HCT116 (cell line): ENCODE data around the gene P2RX1. TPM values are rescaled to one million over a fixed set of nuclear protein-coding genes. Genes with fewer than 3 reads are reported as not detected.

ENCODE experiments used
- ATAC-seq: fragments of 200-7000 bp; cut with Tn5 transposase; 2 replicates; pipeline ENCODE4 v1.9.1; 2020; ENCODE audit warnings: mild to moderate bottlenecking, moderate library complexity
- BruUV-seq: library from RNA; stranded (reverse); fragments of 400-500 nt; replicated peaks from 2 replicates; lab custom pipeline; 2021; lab: Mats Ljungman, UMichigan
- CTCF ChIA-PET: fragments of 300-600 bp; sonication (Branson Sonifier 250); formaldehyde crosslinking; loops from one replicate; lab custom pipeline; 2021; ENCODE audit warnings: antibody characterized with exemption; lab: Charles Lee
- POLR2A ChIA-PET: fragments of 300-600, 350-600 bp; sonication (Branson Sonifier 250); formaldehyde crosslinking; loops from one replicate; lab custom pipeline; 2021; ENCODE audit warnings: antibody characterized with exemption; lab: Charles Lee
- RAD21 ChIA-PET, 2 experiments: fragments of 300-600 bp; sonication (Branson Sonifier 250); formaldehyde crosslinking; loops; one replicate each; lab custom pipeline; 2023; ENCODE audit warnings: low total read pairs in 2 of 2; ENCODE audit not compliant: uncharacterized antibody in 2 of 2, unreplicated experiment in 2 of 2, low non-redundant PET in 1 of 2; lab: Charles Lee
- DNase-seq: peaks from one replicate; pipeline ENCODE4 v3.0.0-alpha.2; 2010; ENCODE audit warnings: low read depth, low spot score
- H2AFZ ChIP-seq: fragments of 200-600 bp; shearing (Covaris generic), sonication (generic); 2 replicates; pipeline ENCODE4 v1.6.1; 2017; ENCODE audit warnings: low read depth, mixed run types, mixed read lengths, antibody characterized with exemption, low read length; ENCODE audit not compliant: poor library complexity, severe bottlenecking
- H3K27ac ChIP-seq: 2 replicates; pipeline ENCODE4 v1.5.1; 2012; ENCODE audit warnings: low read depth, low read length
- H3K27me3 ChIP-seq: fragments of 200-600 bp; sonication (generic); 2 replicates; pipeline ENCODE4 v1.6.1; 2016; ENCODE audit warnings: mixed run types, low read length, mixed read lengths; ENCODE audit not compliant: insufficient read depth
- H3K36me3 ChIP-seq, 2 experiments: fragments of 200-500 bp in 1 of 2; fragments of 200-600 bp in 1 of 2; sonication (Bioruptor generic) in 1 of 2; sonication (generic) in 1 of 2; 2 replicates each; pipeline versions ENCODE4 v1.5.1 to v1.6.1; 2014 to 2016; ENCODE audit warnings: low read length in 2 of 2, inconsistent platforms in 1 of 2, mixed read lengths in 1 of 2, mixed run types in 1 of 2; ENCODE audit not compliant: insufficient read depth in 2 of 2, control insufficient read depth in 1 of 2
- H3K4me1 ChIP-seq, 2 experiments: fragments of 200-600 bp in 1 of 2; sonication (generic) in 1 of 2; 2 replicates each; pipeline versions ENCODE4 v1.5.1 to v1.6.1; 2012 to 2017; ENCODE audit warnings: low read length in 2 of 2, inconsistent platforms in 1 of 2, mild to moderate bottlenecking in 1 of 2, mixed read lengths in 1 of 2, mixed run types in 1 of 2, moderate library complexity in 1 of 2; ENCODE audit not compliant: insufficient read depth in 2 of 2, control insufficient read depth in 1 of 2
- H3K4me2 ChIP-seq: fragments of 200-600 bp; sonication (generic); 2 replicates; pipeline ENCODE4 v1.6.1; 2017; ENCODE audit warnings: mixed run types, low read length, mixed read lengths
- H3K4me3 ChIP-seq, 2 experiments: fragments of 200-600 bp in 1 of 2; sonication (generic) in 1 of 2; replicated peaks in 1 of 2; 2 replicates each; pipeline ENCODE4 v1.5.1; 2011 to 2016; ENCODE audit warnings: low read length in 2 of 2, control low read depth in 1 of 2, low read depth in 1 of 2, mild to moderate bottlenecking in 1 of 2, mixed read lengths in 1 of 2, mixed run types in 1 of 2
- H3K79me2 ChIP-seq: fragments of 200-600 bp; sonication (generic); 2 replicates; pipeline ENCODE4 v1.6.1; 2017; ENCODE audit warnings: mild to moderate bottlenecking, mixed run types, low read length, moderate library complexity, mixed read lengths; ENCODE audit not compliant: insufficient read depth
- H3K9ac ChIP-seq: fragments of 200-600 bp; sonication (generic); 2 replicates; pipeline ENCODE4 v1.6.1; 2016; ENCODE audit warnings: low read length, mixed read lengths
- H3K9me2 ChIP-seq: fragments of 200-600 bp; sonication (generic), shearing (Covaris generic); 2 replicates; pipeline ENCODE4 v1.6.1; 2017; ENCODE audit warnings: mixed run types, mild to moderate bottlenecking, moderate library complexity; ENCODE audit not compliant: insufficient read depth
- H3K9me3 ChIP-seq, 2 experiments: fragments of 200-500 bp in 1 of 2; fragments of 200-600 bp in 1 of 2; sonication (Bioruptor generic) in 1 of 2; sonication (generic) in 1 of 2; 2 replicates each; pipeline ENCODE4 v1.6.1; 2014 to 2017; ENCODE audit warnings: low read length in 2 of 2, mixed read lengths in 2 of 2, inconsistent platforms in 1 of 2, low read depth in 1 of 2, mild to moderate bottlenecking in 1 of 2, mixed run types in 1 of 2, moderate library complexity in 1 of 2; ENCODE audit not compliant: control insufficient read depth in 1 of 2, insufficient read depth in 1 of 2
- H4K20me1 ChIP-seq: fragments of 200-600 bp; sonication (generic), shearing (Covaris generic); 2 replicates; pipeline ENCODE4 v1.6.1; 2017; ENCODE audit warnings: mixed run types, mild to moderate bottlenecking, moderate library complexity; ENCODE audit not compliant: insufficient read depth
- CBX3 ChIP-seq: IDR thresholded peaks from 2 replicates; pipeline ENCODE4 v1.6.1; 2012; ENCODE audit warnings: low read depth
- ELF1 ChIP-seq: IDR thresholded peaks from 2 replicates; pipeline ENCODE4 v1.6.1; 2012; ENCODE audit warnings: low read depth, borderline replicate concordance
- JUND ChIP-seq: IDR thresholded peaks from 2 replicates; pipeline ENCODE4 v1.6.1; 2012
- RAD21 ChIP-seq: IDR thresholded peaks from 2 replicates; pipeline ENCODE4 v1.6.1; 2012; ENCODE audit warnings: low read depth, mild to moderate bottlenecking
- SRF ChIP-seq: IDR thresholded peaks from 2 replicates; pipeline ENCODE4 v1.6.1; 2012; ENCODE audit warnings: low read depth
- ZNF274 ChIP-seq: fragments of 200-500 bp; sonication (Bioruptor generic); IDR thresholded peaks from 2 replicates; pipeline ENCODE4 v1.6.1; 2014; ENCODE audit warnings: mild to moderate bottlenecking, low read depth, low read length, inconsistent platforms
- intact Hi-C: fragments of 100-400 bp; cut with micrococcal nuclease; formaldehyde crosslinking; loops from 2 replicates; pipeline ENCODE4 v1.10.0; 2022
- total RNA-seq: library from RNA; stranded (reverse); gene quantifications from one replicate; pipeline ENCODE4 v1.2.1, GENCODE V29; 2021; ENCODE audit not compliant: unreplicated experiment
- TF ChIP-seq, protein P1 (sequence below), 3 experiments: fragments of 200-600 bp in 1 of 3; sonication (generic) in 1 of 3; IDR thresholded peaks in 2 of 3; conservative IDR thresholded peaks in 1 of 3; 2 replicates each; pipeline ENCODE4 v1.5.1; 2012 to 2017; ENCODE audit warnings: low read depth in 2 of 3, low read length in 2 of 3, antibody characterized with exemption in 1 of 3, borderline replicate concordance in 1 of 3, control low read depth in 1 of 3, mild to moderate bottlenecking in 1 of 3, mixed read lengths in 1 of 3, mixed run types in 1 of 3, moderate library complexity in 1 of 3; ENCODE audit not compliant: insufficient read depth in 1 of 3

Gene P2RX1
- total RNA-seq, 1 experiment from 2014 or later: not detected

DNA sequence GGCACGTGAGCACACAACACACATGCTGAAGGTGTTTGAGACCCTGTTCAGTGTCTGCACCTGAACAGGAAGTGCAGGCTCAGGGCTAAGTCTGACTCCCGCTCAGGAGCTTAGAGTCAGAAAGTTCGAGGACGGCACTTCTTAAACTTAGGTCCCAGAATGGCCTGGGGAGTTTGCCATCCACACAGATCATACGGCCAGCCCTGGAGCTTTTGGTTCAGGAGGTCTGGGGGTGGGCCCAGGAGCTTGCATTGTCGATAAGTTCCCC is 19.4 kb downstream of the P2RX1 start:
- no peak overlapping the region for H2AFZ ChIP-seq
- ATAC-seq (no peak), DNase-seq (no peak)
- H3K27me3 ChIP-seq: no peaks in the 10 kb centered on the region
- H3K4me2 ChIP-seq: no peak overlapping the region
- intact Hi-C loops: no loop called here
- RAD21 ChIA-PET: no interaction called here
- POLR2A ChIA-PET: no interaction called here
- TF ChIP-seq JUND (no peak), ZNF274 (no peak)
- no peak overlapping the region for H3K4me3 ChIP-seq
- H3K27ac ChIP-seq: no peak overlapping the region
- no peaks in the 10 kb centered on the region for H3K9me3 ChIP-seq
- H3K36me3 ChIP-seq: no peaks in the 10 kb centered on the region
- no peaks in the 10 kb centered on the region for H4K20me1 ChIP-seq
- no peaks in the 10 kb centered on the region for H3K9me2 ChIP-seq
- no TSS peak for BruUV-seq
- H3K9ac ChIP-seq: no peak overlapping the region
- peaks cover 14 to 28% of the 10 kb centered on the region in 2 experiments for H3K4me1 ChIP-seq
- CTCF ChIA-PET: interaction anchor here (1.2 kb wide), 1 partner anchor 17 kb away, joined by 3 read pairs; no protein-coding TSS in a partner anchor
- no peaks in the 10 kb centered on the region for H3K79me2 ChIP-seq

DNA sequence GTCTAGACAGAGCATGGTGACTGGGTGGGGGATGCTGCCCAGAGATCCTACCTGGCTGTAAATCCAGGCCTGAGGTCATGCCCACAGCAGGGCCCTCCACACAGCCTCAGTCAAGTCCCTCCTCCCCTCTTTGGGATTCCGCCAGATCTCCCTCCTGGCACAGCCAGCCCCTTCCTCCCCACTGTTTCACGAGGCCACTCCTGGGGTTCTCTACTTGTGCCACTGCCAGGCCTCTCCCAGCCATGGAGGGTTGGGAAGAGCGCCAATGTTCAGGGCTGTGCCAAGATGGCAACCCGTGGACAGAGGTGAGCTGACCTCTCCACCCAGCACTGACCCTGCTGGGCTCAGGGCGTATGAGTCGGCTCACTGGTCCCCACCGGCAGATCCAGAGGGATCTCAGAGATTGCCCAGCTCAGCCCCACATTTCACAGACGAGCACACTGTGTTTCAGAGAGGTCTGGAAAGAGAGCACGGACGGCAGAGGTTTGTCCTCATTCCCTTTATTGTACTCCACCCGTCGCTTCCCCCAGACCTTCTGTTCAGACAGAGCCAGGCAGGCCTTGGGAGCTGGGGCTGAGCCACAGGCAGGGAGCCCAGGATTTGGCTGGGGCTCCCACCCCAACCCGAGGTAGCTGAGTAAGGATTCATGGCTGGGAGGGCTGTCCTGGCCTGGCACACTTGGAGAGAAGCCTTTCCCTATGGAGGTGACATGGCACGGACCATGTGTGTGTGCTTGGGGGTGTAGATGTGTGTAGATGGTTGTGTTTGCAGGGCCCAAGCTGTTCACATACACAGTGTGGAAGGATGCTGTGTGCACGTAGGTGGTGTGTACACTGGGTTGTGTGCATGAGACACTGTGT is 19.9 kb downstream of the P2RX1 start:
- ChIA-PET RAD21 (no interaction called here), CTCF (interaction anchor here (1.2 kb wide), 1 partner anchor 18 kb away, joined by 3 read pairs; no protein-coding TSS in a partner anchor), POLR2A (no interaction called here)
- Histone ChIP-seq H3K27ac (no peak overlapping the region), H3K4me2 (no peak overlapping the region), H3K9me3 (no peaks in the 10 kb centered on the region), H3K27me3 (no peaks in the 10 kb centered on the region), H3K4me1 (peaks cover 20 to 33% of the 10 kb centered on the region in 2 experiments), H3K36me3 (no peaks in the 10 kb centered on the region), H3K79me2 (no peaks in the 10 kb centered on the region), H4K20me1 (no peaks in the 10 kb centered on the region), H3K9ac (no peak overlapping the region), H2AFZ (no peak overlapping the region), H3K4me3 (no peak overlapping the region), H3K9me2 (no peaks in the 10 kb centered on the region)
- DNase-seq: no peak
- intact Hi-C loops: no loop called here
- no peak for ATAC-seq
- TF ChIP-seq RAD21 (no peak), SRF (no peak), CBX3 (no peak), ZNF274 (no peak), JUND (no peak), ELF1 (no peak)
- TF ChIP-seq, protein P1, sequence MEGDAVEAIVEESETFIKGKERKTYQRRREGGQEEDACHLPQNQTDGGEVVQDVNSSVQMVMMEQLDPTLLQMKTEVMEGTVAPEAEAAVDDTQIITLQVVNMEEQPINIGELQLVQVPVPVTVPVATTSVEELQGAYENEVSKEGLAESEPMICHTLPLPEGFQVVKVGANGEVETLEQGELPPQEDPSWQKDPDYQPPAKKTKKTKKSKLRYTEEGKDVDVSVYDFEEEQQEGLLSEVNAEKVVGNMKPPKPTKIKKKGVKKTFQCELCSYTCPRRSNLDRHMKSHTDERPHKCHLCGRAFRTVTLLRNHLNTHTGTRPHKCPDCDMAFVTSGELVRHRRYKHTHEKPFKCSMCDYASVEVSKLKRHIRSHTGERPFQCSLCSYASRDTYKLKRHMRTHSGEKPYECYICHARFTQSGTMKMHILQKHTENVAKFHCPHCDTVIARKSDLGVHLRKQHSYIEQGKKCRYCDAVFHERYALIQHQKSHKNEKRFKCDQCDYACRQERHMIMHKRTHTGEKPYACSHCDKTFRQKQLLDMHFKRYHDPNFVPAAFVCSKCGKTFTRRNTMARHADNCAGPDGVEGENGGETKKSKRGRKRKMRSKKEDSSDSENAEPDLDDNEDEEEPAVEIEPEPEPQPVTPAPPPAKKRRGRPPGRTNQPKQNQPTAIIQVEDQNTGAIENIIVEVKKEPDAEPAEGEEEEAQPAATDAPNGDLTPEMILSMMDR (IDR thresholded peaks at IDR 0.05 in 2 of 3, conservative IDR thresholded peaks at IDR 0.05 in 1 of 3; ENCODE audit: borderline replicate concordance in 1 of 3, insufficient read depth in 1 of 3, low read depth in 2 of 3, low read length in 2 of 3): no peak
- no TSS peak for BruUV-seq
